NB4 (cell line): Measurements from ENCODE around the gene GID8.

Experiments
- CTCF ChIP-seq: IDR thresholded peaks from one replicate; pipeline ENCODE4 v1.5.1; 2012; ENCODE audit warnings: low read depth, low read length
- MYC ChIP-seq: IDR thresholded peaks from 2 replicates; pipeline ENCODE4 v1.6.1; 2011; ENCODE audit warnings: low read depth, low read length
- POLR2A ChIP-seq: IDR thresholded peaks from 2 replicates; pipeline ENCODE4 v1.6.1; 2011; ENCODE audit warnings: mild to moderate bottlenecking; ENCODE audit not compliant: insufficient read length; ENCODE audit errors: extremely low read depth

- TF ChIP-seq CTCF: peak; percentile 12
- TF ChIP-seq MYC: no peak
- no peak for TF ChIP-seq POLR2A
Measured at GRCh38 chr20:62900692-62901584, 37.0 kb upstream of the GID8 start.
